ENCODE measurements around the gene ZNF557.
"Not testable (repeated sequence)": the region's sequence is repeated elsewhere in the genome, so short reads cannot be mapped to it uniquely, and the experiment has no call there.

ZNF557 gene

GRCh38 chr19:7069042-7069903, at the start of gene ZNF557:
TSS of gene ZNF557 (plus strand) at chr19:7069703. CDS start at chr19:7075075, 5,372 bp downstream.
- peak; percentile 82 for DNase-seq

GRCh38 chr19:7021331-7021730, 48.2 kb upstream of the ZNF557 start, which contains the start of gene MBD3L2B:
TSS of gene MBD3L2B (minus strand) at chr19:7021431. CDS start at chr19:7021397, 34 bp downstream.
- not testable (repeated sequence) for DNase-seq

GRCh38 chr19:7028790-7029189, 40.7 kb upstream of the ZNF557 start:
- not testable (repeated sequence) for DNase-seq

DNA sequence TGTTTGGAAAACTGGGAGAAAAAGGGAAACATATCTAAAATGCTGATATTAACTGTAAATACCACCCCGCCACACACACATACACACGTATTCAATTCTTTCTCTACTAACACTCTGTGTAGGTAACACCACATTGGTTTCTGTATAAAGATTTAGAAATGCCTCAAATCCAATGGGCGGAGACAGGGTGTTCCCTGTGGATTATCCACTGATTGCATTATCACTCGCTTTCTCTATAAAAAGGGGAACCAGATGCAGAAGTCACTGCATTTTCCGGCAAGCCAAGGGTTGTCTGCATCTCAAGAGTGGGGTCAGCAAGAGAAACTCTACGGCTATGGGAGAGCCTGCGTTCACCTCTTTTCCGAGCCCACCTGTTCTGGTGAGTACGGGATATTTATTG, 39.2 kb upstream of the ZNF557 start, which contains the start of gene MBD3L5:
MBD3L5 (plus strand) TSS at position 301 of the 400 bp plus-strand sequence; CDS start at position 335, 34 bp downstream.
- not testable (repeated sequence) for DNase-seq

DNA sequence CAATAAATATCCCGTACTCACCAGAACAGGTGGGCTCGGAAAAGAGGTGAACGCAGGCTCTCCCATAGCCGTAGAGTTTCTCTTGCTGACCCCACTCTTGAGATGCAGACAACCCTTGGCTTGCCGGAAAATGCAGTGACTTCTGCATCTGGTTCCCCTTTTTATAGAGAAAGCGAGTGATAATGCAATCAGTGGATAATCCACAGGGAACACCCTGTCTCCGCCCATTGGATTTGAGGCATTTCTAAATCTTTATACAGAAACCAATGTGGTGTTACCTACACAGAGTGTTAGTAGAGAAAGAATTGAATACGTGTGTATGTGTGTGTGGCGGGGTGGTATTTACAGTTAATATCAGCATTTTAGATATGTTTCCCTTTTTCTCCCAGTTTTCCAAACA, 29.4 kb upstream of the ZNF557 start, which contains the start of gene MBD3L4:
MBD3L4 (minus strand) TSS at position 101 of the 400 bp plus-strand sequence; CDS start at position 66, 35 bp downstream.
- DNase-seq: not testable (repeated sequence)

- DNase-seq: not testable (repeated sequence)
Observed at GRCh38 chr19:7041563-7041962, 27.9 kb upstream of the ZNF557 start.

DNA sequence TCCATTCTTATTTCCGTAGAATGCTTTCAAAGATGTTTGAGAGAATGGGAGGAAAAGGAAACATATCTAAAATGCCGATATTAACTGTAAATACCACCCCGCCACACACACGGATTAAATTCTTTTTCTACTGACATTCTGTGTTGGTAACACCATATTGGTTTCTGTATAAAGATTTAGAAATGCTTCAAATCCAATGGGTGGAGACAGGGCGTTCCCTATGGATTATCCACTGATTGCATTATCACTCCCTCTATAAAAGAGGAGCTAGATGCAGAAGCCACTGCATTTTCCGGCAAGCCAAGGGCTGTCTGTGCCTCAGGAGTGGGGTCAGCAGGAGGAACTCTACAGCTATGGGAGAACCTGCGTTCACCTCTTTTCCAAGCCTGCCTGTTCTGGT, 20.5 kb upstream of the ZNF557 start, which contains the start of gene MBD3L2:
MBD3L2 (plus strand) TSS at position 301 of the 400 bp plus-strand sequence; CDS start at position 354, 53 bp downstream.
- not testable (repeated sequence) for DNase-seq

DNA sequence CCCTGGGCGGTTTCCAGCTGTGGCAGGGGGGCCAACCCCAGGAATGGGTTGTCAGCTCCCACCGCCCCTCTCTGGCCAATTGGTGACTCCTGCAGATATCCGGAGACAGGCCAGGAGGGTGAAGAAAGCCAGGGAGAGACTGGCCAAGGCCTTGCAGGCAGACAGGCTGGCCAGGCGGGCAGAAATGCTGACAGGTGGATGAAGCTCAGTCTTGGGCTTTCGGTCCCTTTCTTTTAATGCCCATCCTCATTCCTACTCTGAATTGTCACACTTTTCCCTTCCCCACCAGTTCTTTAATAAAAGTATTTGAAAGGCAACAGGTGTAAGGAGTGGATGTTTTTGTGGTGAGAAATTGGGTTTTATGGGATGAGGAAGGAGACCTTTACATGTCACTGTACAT, 18.1 kb upstream of the ZNF557 start:
- not testable (repeated sequence) for DNase-seq

- not testable (repeated sequence) for DNase-seq
Observed at GRCh38 chr19:7052896-7053295, 16.6 kb upstream of the ZNF557 start.

- not testable (repeated sequence) for DNase-seq
Observed at GRCh38 chr19:7054635-7055368, 14.7 kb upstream of the ZNF557 start.

- not testable (repeated sequence) for DNase-seq
Observed at GRCh38 chr19:7055679-7056078, 13.8 kb upstream of the ZNF557 start.

GRCh38 chr19:7056371-7056770, 13.1 kb upstream of the ZNF557 start:
- not testable (repeated sequence) for DNase-seq

- not testable (repeated sequence) for DNase-seq
Observed at GRCh38 chr19:7058576-7058975, 10.9 kb upstream of the ZNF557 start, which contains the start of gene MBD3L3. TSS of gene MBD3L3 (minus strand) at chr19:7058676. CDS start at chr19:7058605, 71 bp downstream.

DNA sequence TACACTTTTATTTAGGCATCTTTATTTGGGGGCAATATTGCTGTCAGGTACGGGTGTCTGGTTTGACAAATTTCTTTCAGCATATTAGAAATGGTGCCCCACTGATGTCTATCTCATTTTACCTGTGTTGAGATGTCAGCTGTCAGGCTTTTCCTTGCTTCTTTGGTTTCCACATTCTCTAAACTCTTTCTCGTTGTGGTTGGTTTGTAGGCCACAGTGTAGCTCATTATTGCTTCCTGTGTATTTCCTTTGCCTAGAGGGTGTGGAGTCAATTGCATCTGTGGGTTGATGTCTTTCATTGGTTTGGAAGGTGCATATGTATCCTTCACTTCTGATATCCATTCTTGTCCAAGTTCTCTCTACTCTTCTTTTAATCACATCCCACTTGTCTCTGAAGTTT, 9.5 kb upstream of the ZNF557 start:
- not testable (repeated sequence) for DNase-seq

DNA sequence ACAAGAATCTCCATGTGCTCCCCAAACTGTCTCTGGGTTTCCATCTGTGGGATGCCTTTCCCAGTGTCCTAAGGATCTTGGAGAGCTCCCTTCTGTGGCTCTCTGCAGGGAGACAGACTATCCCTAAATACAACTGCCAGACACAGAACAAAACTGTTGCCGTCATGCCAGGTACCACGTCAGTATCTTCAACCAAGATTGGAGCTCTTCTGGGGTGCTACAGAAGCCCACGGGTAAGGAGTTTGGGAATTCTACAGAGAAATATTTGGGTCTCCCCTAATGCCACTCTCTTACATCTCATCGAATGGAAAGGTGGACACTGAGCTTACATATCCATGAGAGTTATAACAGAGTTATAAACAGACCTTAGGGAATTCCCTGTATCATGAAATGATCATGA, 6.2 kb upstream of the ZNF557 start:
- no peak for DNase-seq

GRCh38 chr19:7063764-7064418, 5.6 kb upstream of the ZNF557 start:
- no peak for DNase-seq

GRCh38 chr19:7067122-7067521, 2.4 kb upstream of the ZNF557 start:
- DNase-seq: not testable (repeated sequence)

- no peak for DNase-seq
Observed at GRCh38 chr19:7067716-7068115, 1.8 kb upstream of the ZNF557 start.

DNA sequence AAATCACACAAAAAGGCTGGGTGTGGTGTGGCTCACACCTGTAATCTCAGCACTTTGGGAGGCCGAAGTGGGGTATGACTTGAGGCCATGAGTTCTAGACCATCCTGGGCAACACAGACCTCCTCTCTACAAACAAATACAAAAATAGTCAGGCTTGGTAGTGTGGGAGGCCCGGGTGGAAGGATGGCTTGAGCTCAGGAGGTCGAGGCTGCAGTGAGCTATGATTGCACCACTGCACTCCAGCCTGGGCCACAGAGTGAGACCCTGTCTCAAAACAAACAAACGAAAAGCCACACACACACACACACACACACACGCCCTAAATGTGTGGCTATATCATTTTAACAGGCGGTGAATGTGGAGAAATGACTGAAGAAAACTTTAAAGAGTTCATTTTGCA, 904 bp upstream of the ZNF557 start:
- DNase-seq: no peak

DNA sequence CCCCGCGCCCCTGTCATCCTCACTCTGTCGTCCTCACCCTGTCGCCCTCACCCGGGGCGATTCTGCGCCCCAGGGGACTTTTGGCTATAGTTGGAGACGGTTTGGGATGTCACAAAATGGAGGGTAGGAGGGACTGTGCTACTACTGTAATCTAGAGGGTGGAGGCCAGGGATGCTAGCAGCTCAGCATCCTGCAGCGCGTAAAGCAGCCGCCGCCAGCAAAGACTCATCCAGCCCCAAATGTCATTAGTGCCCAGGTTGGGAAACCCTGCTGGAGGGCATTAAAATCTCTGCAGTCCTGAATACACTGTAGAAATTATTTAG, 362 bp downstream of the ZNF557 start:
- DNase-seq: no peak

DNA sequence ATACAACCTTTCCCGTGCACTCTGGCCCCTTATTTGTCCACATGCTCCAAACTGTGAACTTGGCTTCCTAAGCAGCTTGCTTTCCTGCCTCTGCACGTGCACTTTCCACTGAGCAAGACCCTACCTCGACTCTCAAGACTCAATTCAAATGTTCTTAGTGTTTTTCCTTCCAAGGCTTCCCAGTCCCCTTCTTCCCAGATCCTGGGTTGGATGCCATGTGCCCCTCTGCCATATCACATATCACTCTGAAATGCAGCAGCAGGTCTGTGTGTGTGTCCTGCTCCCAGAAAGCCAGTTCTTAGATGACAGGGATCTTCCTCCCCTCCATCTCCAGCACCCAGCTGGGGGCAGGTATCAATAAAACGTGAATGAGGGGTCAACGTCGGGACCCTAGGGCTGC, 3.0 kb downstream of the ZNF557 start:
- DNase-seq: no peak

DNA sequence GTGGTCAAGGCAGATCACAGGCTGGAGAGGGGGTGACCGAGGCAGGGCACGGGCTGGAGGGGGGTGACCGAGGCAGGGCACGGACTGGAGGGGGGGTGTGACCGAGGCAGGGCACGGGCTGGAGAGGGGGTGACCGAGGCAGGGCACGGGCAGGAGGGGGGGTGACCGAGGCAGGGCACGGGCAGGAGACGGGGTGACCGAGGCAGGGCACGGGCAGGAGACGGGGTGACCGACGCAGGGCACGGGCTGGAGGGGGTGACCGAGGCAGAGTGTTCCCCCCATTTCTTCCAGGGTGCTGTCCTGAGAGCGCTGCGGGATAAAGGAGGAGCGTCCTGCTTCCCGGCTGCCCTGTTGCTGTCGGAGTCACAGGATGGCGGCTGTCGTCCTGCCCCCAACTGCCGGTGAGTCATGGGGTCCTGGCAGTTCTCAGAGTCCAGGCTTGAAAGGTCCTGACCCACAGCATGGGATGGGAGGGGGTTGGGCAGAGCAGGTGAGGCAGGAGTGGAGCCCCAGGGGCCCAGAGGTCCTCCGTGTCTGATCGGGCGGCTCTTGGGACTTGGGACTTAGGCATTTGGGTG, 5.3 kb downstream of the ZNF557 start:
- DNase-seq: no peak

Measured in NCI-H1694 (cell line).